Activated CD8-positive, alpha-beta memory T cell treated with anti-CD3 and anti-CD28 coated beads, Interleukin-2, amount 50 U/mL, for 4 hours (primary cell): ENCODE results near the gene DCP1B.

Experiments used
- DNase-seq: peaks from one replicate; pipeline ENCODE4 v3.0.0-alpha.2; 2020

The DCP1B gene

GRCh38 chr12:2017546-2018337, 13.5 kb upstream of the DCP1B start:
- no peak for DNase-seq

GRCh38 chr12:2016862-2017545, 12.7 kb upstream of the DCP1B start:
- no peak for DNase-seq

DNA sequence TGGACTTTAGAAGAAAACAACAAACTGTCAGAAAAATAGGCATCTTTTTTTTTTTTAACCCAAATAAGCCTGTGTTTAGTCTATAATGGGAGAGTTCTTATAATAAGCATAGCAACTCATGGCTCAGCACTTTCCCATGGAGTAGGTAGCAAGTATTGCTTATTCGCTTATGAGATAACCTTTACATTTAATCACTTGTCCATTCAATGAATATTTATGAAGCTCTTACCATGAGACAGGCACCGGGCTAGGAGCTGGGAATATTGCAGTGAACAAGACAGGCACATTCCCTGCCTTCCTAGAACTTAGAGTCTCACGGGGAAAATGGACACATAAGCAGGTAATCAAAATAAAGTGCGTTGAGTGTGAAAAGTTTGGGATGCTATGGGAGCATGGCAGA, 10.0 kb upstream of the DCP1B start:
- DNase-seq, result no peak

DNA sequence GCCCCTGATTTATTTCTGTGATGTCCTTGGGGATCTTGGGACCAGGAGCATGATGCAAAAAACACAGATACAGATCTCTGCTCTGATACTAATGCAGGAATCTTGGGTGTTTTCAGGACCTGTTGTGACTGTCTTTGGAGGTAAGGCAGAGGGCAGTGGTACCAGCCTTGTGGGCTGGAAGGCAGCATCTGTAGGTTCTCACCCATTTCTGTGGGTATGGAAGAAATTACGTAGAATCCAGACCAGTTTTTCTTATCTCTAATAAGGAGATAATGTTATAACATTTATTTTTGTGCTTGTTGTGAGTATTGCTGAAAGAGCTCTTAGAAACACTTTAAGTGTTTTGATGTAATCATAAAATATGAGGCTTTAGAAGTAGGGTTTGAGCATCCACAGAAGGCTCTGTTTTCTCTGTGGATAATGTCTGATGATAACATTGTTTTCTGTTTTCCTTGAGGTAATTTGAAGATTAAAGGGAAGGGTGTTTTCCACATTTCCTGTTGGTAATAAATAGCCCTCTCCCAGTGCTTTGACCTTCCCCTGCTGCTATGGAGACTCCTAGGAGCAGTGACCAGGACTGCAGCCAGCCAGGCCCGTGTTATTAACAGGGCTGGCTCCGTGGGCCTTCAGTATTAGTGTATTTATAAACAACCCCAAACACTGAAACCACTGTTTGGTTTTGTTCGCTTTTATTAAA, 9.4 kb upstream of the DCP1B start:
- DNase-seq, result no peak

- no peak for DNase-seq
Observed at GRCh38 chr12:2013086-2013485, 8.8 kb upstream of the DCP1B start.

DNA sequence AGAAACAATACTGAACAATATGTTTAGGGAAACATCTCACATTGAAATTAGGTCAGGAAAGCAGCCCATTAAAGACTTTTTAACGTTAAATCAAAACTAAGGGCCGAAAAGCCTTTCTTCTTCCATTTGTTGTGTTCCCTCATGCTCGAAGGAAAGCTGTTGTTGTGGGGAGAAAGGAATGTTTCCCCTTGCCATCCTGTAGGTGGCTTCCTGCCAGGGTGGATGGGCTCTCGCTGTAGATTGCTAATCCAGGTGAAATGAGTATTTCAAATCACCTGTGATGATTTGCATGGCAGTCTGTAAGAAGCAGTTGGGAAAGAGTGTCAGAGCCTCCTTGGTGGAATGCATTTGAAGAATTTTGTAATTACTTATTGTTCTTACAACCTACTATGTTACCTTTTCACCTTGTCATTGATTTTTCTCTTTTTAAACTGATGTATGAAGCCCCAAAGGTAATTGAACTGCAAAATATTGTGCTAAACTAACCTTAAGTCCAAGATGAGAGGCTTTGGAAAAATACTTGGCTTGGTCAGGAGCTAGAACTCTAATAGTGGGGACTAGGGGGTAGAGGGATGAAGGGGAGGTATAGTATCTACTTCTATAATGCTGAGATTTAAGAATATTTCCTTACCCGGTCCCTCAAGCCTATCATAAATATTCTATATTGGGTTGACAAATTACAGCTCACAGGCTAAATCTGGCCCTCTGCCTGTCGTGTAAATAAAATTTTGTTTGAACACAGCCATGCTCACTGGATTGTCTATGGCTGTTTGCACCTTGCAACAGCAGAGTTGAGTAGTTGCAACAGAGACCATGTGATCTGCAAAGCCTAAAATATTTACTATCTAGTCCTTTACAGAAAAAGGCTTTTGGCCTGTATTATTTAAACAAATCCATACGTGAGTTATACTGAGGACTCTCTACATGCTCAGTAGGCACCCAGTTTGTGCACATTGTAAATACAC, 7.7 kb upstream of the DCP1B start:
- no peak for DNase-seq

DNA sequence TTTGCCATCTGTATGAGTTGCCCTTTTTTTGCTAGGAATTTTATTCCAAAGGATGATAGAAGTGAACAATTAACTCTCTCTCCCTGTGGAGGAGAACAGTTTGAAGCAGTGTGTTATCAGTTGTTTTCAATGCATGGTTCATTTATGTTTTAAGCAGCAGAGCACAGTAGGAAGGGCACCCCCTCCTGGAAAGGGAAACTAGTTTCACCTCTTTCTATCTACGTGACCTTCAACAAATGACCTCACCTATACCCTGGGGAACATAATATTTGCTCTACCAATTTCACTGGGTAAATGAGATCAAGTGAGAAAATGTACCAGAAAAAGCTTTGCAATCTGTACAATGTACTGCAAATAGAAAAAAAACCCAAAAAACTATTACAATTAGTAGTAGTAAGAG, 5.4 kb upstream of the DCP1B start:
- DNase-seq, result no peak

GRCh38 chr12:2008677-2009076, 4.4 kb upstream of the DCP1B start:
- no peak for DNase-seq

GRCh38 chr12:2003676-2004112, 563 bp downstream of the DCP1B start:
- no peak for DNase-seq

GRCh38 chr12:1995205-1995896, 8.9 kb downstream of the DCP1B start:
- DNase-seq, result no peak

DNA sequence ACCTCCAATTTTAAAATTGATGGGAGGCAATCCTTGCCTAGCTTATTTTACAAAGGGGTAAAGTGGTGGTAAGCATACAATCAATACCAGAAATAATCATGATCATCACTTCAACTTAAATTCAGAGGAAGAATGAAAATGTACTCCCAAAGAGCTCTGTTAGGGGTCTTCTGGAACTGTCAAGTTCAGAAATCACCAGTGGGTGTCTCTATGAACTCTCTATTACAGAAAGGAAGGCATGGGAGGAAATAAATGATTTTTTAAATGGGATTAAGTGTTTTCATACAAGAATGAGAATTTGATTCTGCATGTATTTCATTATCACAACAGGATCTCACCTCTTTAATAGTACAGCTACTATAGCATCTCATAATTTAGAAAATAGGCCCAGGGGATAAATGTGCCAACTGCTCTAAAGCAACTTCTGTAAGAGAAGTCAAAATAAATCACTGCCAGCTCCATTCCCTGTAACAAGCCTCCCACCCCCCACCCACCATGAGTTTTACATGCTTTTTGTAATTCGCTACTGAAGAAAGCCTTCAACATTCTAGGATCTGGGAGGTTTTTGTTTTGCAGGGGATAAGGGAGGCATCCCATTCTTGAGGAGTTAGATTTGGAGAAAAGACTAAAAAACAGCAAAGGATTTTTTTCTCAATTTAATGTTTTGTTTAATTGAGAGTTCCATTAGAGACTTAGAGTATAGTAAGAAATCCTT, 9.7 kb downstream of the DCP1B start:
- no peak for DNase-seq

DNA sequence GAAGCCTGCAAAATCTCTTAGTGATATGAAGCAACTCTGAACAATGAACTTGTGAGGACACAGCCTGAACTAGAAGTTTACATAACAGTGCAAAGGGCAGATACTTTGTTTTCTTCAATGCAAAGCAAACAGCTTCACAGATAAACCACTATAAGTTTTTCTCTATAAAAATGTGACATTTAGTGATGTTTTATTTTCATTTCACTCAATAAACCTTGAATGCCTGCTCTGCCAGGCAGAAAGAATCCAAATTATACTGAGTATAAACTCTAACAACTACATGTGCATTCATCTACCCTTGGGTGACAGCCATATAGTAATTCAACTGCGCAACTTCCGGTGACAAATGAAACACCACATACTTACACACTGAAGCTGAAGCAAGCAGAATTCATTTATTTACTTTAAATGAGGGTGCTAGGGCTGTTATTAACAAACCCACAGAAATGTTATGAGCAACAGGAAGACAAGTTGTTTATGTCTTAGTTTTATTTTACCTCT, 10.3 kb downstream of the DCP1B start:
- DNase-seq, result no peak

DNA sequence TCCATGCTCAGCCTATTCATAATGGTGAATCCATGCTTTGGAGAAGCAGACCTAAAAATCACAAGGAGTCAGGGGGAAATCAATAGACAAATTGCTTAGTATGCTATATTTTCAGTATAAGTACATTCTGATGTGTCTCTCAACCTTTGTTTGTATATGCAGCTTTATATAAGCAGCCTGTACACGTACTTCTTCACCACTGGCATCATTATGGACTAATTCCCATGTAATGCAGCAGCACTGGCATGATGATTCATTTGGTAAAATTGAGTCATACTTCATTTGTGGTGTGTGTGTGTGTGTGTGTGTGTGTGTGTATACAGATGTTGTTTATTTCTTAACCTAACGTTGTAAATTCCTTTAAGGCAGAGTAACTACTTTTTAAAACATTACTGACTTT, 10.9 kb downstream of the DCP1B start:
- DNase-seq, result no peak

- DNase-seq, result no peak
Observed at GRCh38 chr12:1992732-1993131, 11.5 kb downstream of the DCP1B start.

- no peak for DNase-seq
Observed at GRCh38 chr12:1989111-1989510, 15.1 kb downstream of the DCP1B start.

DNA sequence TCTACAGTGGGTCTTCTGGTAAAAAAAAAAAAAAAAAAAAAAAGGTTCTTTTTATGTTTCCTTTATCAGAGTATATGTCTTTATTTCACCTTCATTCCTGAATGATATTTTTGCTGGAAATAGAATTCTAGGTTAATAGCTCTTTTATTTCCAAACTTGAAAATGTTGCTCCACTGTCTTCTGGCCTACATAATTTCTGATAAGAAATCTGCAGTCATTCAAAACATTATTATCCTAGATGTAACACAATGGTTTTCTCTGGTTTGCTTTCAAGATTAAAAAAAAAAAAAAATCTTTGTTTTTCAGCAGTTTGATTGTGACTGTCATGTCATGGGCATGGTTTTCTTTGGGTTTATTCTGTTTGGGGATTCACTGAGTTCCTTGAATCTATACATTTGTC, 19.5 kb downstream of the DCP1B start:
- DNase-seq, result no peak

DNA sequence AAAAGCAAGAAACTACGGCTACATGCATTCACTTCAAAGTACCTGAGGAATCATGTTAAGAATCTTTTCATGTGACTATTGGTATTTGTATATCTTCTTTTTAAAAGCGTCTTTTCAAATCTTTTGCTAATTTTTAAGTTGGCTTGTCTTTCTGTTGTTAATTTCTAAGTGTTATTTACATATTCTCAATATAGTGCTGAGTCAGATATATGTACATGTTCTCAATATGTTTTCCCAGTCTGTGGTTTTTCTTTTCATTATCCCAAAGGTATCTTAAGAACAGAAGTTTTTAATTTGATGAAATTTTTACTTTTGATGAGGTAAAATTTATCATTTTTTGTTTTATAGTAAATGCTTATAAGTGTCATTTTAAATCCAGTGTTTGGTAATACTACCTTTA, 24.0 kb downstream of the DCP1B start:
- no peak for DNase-seq

DNA sequence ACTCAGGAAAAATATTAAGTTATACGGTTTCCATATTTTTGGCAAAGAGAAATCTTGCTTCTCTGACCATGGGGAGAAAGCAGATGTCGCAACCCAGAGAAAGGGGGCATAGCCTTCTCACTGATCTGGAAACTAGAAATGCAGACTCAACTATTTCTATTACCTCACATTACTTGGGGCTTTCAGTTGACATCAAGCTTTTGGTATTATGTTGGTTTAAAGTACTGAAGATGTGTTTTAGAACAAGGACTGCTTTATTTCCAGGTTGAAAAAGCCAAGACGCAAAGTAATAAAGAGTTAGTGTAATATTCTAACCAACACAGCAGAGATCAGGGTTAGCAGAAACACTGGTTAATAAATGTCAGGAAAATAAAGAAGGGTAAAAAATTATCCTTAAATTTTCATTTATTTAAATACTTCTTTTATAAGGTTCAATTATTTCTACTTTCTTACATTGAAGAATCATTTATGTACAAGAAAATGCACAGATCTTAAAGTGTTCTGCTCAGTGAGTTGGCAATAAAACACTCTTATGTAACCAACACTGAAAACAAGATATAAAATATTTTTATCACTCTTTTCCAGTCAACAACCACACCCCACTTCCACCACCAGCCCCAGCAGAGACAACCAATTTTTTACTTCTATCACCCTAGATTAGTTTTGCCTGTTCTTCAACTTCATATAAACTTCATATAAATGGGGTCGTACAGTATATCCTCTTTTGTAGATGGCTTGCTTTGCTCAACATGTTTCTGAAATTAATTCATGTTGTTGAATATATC, 26.0 kb downstream of the DCP1B start:
- no peak for DNase-seq

DNA sequence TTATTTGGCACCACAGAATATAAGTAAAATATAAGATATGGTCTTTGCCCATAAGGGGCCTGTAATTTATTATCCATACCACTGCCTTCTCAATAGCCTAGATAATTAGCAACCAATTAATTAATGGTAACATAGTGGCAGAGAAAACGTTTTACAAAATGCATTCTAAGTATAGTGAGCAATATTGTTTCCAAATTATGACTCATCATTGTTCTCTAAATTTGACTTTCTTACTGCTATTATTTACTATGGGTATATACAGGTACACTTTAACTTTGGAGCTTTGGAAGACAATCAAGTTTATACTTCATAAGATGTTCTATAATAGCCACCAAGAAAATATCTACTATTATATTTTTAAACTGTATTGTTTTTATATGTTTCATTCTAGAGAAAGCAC, 26.7 kb downstream of the DCP1B start:
- no peak for DNase-seq

DNA sequence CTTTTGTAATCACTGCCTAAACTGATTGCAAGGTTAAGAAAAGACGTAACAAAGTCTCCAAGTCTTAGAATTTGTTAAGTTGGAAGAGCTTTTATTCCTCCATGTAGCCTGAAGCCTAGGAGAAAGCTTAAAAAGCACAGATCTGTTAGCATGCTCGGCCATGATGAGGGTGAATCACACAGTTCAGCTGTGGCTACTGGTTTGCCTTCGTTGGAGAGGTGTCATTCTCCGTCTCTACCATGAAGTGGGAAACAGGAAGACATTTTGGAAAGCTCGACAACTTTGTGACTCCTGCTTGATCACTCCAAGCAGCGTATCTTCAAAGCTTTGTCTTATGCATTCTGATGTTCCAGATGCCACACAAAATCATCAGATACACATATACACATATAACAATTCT, 27.1 kb downstream of the DCP1B start:
- no peak for DNase-seq
